ENCODE measurements around the gene PAX7.

PAX7 gene

GRCh38 chr1:18667333-18667732 is 36.7 kb downstream of the PAX7 start:
- WGBS (ENCODE audit: extremely low coverage, insufficient coverage, low lambda C conversion rate), result no CpG with 5 or more reads among the region's 6 CpGs
- H4K5ac ChIP-seq (ENCODE audit: low read length), result no peak overlapping the region
- no peak overlapping the region for H2BK15ac ChIP-seq (replicated peaks; ENCODE audit: low read depth)
- no peak overlapping the region for H2BK120ac ChIP-seq (ENCODE audit: low read depth, low read length)
- H3K79me1 ChIP-seq (ENCODE audit: low read length), result no peaks in the 10 kb centered on the region
- no peak overlapping the region for H3K18ac ChIP-seq (ENCODE audit: low read length)
- no peak overlapping the region for H3K4me2 ChIP-seq (ENCODE audit: low read length)
- H3K9ac ChIP-seq (ENCODE audit: low read length), result no peak overlapping the region
- H4K8ac ChIP-seq (ENCODE audit: low read depth, low read length), result no peak overlapping the region
- H3K4ac ChIP-seq (ENCODE audit: low read depth, low read length), result no peak overlapping the region
- DNase-seq, result no peak
- H3K23ac ChIP-seq (ENCODE audit: low read length), result no peak overlapping the region
- H2AK5ac ChIP-seq (ENCODE audit: low read length), result no peak overlapping the region
- no peak overlapping the region for H3K27ac ChIP-seq (ENCODE audit: low read depth, low read length)
- H3K79me2 ChIP-seq (ENCODE audit: control insufficient read depth, insufficient read depth, low read length), result no peaks in the 10 kb centered on the region
- H3K27me3 ChIP-seq (ENCODE audit: insufficient read depth, low read length, poor library complexity), result no peaks in the 10 kb centered on the region
- H3K4me3 ChIP-seq (ENCODE audit: low read length), result no peak overlapping the region
- H3K4me1 ChIP-seq (ENCODE audit: control insufficient read depth, low read depth, low read length), result no peaks in the 10 kb centered on the region
- no peak overlapping the region for H2BK5ac ChIP-seq (ENCODE audit: low read length)
- no peak overlapping the region for H3K56ac ChIP-seq (ENCODE audit: low read length)
- no peaks in the 10 kb centered on the region for H3K36me3 ChIP-seq (ENCODE audit: control insufficient read depth, insufficient read depth, low read length)

GRCh38 chr1:18668046-18668445 is 37.4 kb downstream of the PAX7 start:
- no peaks in the 10 kb centered on the region for H3K27me3 ChIP-seq (ENCODE audit: insufficient read depth, low read length, poor library complexity)
- WGBS (ENCODE audit: extremely low coverage, insufficient coverage, low lambda C conversion rate), result no CpG with 5 or more reads among the region's 2 CpGs

GRCh38 chr1:18668750-18669404 is 38.2 kb downstream of the PAX7 start:
- Histone ChIP-seq H3K4ac (ENCODE audit: low read depth, low read length) (no peak overlapping the region), H3K23ac (ENCODE audit: low read length) (no peak overlapping the region), H3K4me1 (ENCODE audit: control insufficient read depth, low read depth, low read length) (no peaks in the 10 kb centered on the region), H3K79me1 (ENCODE audit: low read length) (no peaks in the 10 kb centered on the region), H3K79me2 (ENCODE audit: control insufficient read depth, insufficient read depth, low read length) (no peaks in the 10 kb centered on the region), H3K56ac (ENCODE audit: low read length) (no peak overlapping the region), H3K9ac (ENCODE audit: low read length) (no peak overlapping the region), H2BK15ac (replicated peaks; ENCODE audit: low read depth) (no peak overlapping the region), H3K27ac (ENCODE audit: low read depth, low read length) (no peak overlapping the region), H4K8ac (ENCODE audit: low read depth, low read length) (no peak overlapping the region), H4K5ac (ENCODE audit: low read length) (no peak overlapping the region), H2BK5ac (ENCODE audit: low read length) (no peak overlapping the region), H3K36me3 (ENCODE audit: control insufficient read depth, insufficient read depth, low read length) (no peaks in the 10 kb centered on the region), H3K4me2 (ENCODE audit: low read length) (no peak overlapping the region), H2BK120ac (ENCODE audit: low read depth, low read length) (no peak overlapping the region), H3K18ac (ENCODE audit: low read length) (no peak overlapping the region), H3K27me3 (ENCODE audit: insufficient read depth, low read length, poor library complexity) (no peaks in the 10 kb centered on the region), H2AK5ac (ENCODE audit: low read length) (no peak overlapping the region), H3K4me3 (ENCODE audit: low read length) (no peak overlapping the region)
- no CpG with 5 or more reads among the region's 4 CpGs for whole genome bisulfite sequencing (ENCODE audit: extremely low coverage, insufficient coverage, low lambda C conversion rate)
- no peak for DNase-seq

More at GRCh38 chr1:18668046-18668445, 37.4 kb downstream of the PAX7 start:
- no peak overlapping the region for H2BK15ac ChIP-seq (replicated peaks; ENCODE audit: low read depth)
- H3K27ac ChIP-seq (ENCODE audit: low read depth, low read length), result no peak overlapping the region
- H3K18ac ChIP-seq (ENCODE audit: low read length), result no peak overlapping the region
- H3K79me2 ChIP-seq (ENCODE audit: control insufficient read depth, insufficient read depth, low read length), result no peaks in the 10 kb centered on the region
- H3K79me1 ChIP-seq (ENCODE audit: low read length), result no peaks in the 10 kb centered on the region
- H3K4ac ChIP-seq (ENCODE audit: low read depth, low read length), result no peak overlapping the region
- no peak overlapping the region for H4K5ac ChIP-seq (ENCODE audit: low read length)
- no peaks in the 10 kb centered on the region for H3K36me3 ChIP-seq (ENCODE audit: control insufficient read depth, insufficient read depth, low read length)
- H3K9ac ChIP-seq (ENCODE audit: low read length), result no peak overlapping the region
- H3K56ac ChIP-seq (ENCODE audit: low read length), result no peak overlapping the region
- no peak overlapping the region for H3K4me2 ChIP-seq (ENCODE audit: low read length)
- no peak overlapping the region for H4K8ac ChIP-seq (ENCODE audit: low read depth, low read length)
- no peak overlapping the region for H2BK120ac ChIP-seq (ENCODE audit: low read depth, low read length)
- H3K4me3 ChIP-seq (ENCODE audit: low read length), result no peak overlapping the region
- no peak for DNase-seq
- no peaks in the 10 kb centered on the region for H3K4me1 ChIP-seq (ENCODE audit: control insufficient read depth, low read depth, low read length)
- no peak overlapping the region for H2BK5ac ChIP-seq (ENCODE audit: low read length)
- no peak overlapping the region for H2AK5ac ChIP-seq (ENCODE audit: low read length)
- H3K23ac ChIP-seq (ENCODE audit: low read length), result no peak overlapping the region

- no peaks in the 10 kb centered on the region for H3K36me3 ChIP-seq (ENCODE audit: control insufficient read depth, insufficient read depth, low read length)
- H3K56ac ChIP-seq (ENCODE audit: low read length), result no peak overlapping the region
- no CpG with 5 or more reads among the region's 13 CpGs for WGBS (ENCODE audit: extremely low coverage, insufficient coverage, low lambda C conversion rate)
- H4K8ac ChIP-seq (ENCODE audit: low read depth, low read length), result no peak overlapping the region
- H2AK5ac ChIP-seq (ENCODE audit: low read length), result no peak overlapping the region
- H3K4ac ChIP-seq (ENCODE audit: low read depth, low read length), result no peak overlapping the region
- H3K27ac ChIP-seq (ENCODE audit: low read depth, low read length), result no peak overlapping the region
- no peak overlapping the region for H3K4me3 ChIP-seq (ENCODE audit: low read length)
- no peaks in the 10 kb centered on the region for H3K4me1 ChIP-seq (ENCODE audit: control insufficient read depth, low read depth, low read length)
- H3K4me2 ChIP-seq (ENCODE audit: low read length), result no peak overlapping the region
- no peaks in the 10 kb centered on the region for H3K79me2 ChIP-seq (ENCODE audit: control insufficient read depth, insufficient read depth, low read length)
- H3K23ac ChIP-seq (ENCODE audit: low read length), result no peak overlapping the region
- H2BK120ac ChIP-seq (ENCODE audit: low read depth, low read length), result no peak overlapping the region
- no peak overlapping the region for H3K18ac ChIP-seq (ENCODE audit: low read length)
- no peak for DNase-seq
- H2BK15ac ChIP-seq (replicated peaks; ENCODE audit: low read depth), result no peak overlapping the region
- H3K27me3 ChIP-seq (ENCODE audit: insufficient read depth, low read length, poor library complexity), result no peaks in the 10 kb centered on the region
- no peak overlapping the region for H4K5ac ChIP-seq (ENCODE audit: low read length)
- H3K9ac ChIP-seq (ENCODE audit: low read length), result no peak overlapping the region
- no peaks in the 10 kb centered on the region for H3K79me1 ChIP-seq (ENCODE audit: low read length)
- H2BK5ac ChIP-seq (ENCODE audit: low read length), result no peak overlapping the region
Observed at GRCh38 chr1:18670121-18670867, 39.6 kb downstream of the PAX7 start.

- Histone ChIP-seq H3K23ac (ENCODE audit: low read length) (no peak overlapping the region), H3K4me3 (ENCODE audit: low read length) (no peak overlapping the region), H3K56ac (ENCODE audit: low read length) (no peak overlapping the region), H3K4ac (ENCODE audit: low read depth, low read length) (no peak overlapping the region), H3K27me3 (ENCODE audit: insufficient read depth, low read length, poor library complexity) (no peaks in the 10 kb centered on the region), H3K18ac (ENCODE audit: low read length) (no peak overlapping the region), H3K4me1 (ENCODE audit: control insufficient read depth, low read depth, low read length) (no peaks in the 10 kb centered on the region), H3K4me2 (ENCODE audit: low read length) (no peak overlapping the region), H3K9ac (ENCODE audit: low read length) (no peak overlapping the region), H3K36me3 (ENCODE audit: control insufficient read depth, insufficient read depth, low read length) (no peaks in the 10 kb centered on the region), H3K27ac (ENCODE audit: low read depth, low read length) (no peak overlapping the region), H2BK120ac (ENCODE audit: low read depth, low read length) (no peak overlapping the region), H4K8ac (ENCODE audit: low read depth, low read length) (no peak overlapping the region), H3K79me2 (ENCODE audit: control insufficient read depth, insufficient read depth, low read length) (no peaks in the 10 kb centered on the region), H4K5ac (ENCODE audit: low read length) (no peak overlapping the region), H3K79me1 (ENCODE audit: low read length) (no peaks in the 10 kb centered on the region), H2BK15ac (replicated peaks; ENCODE audit: low read depth) (no peak overlapping the region), H2AK5ac (ENCODE audit: low read length) (no peak overlapping the region), H2BK5ac (ENCODE audit: low read length) (no peak overlapping the region)
- WGBS (ENCODE audit: extremely low coverage, insufficient coverage, low lambda C conversion rate), result no CpG with 5 or more reads among the region's 5 CpGs
- no peak for DNase-seq
Observed at GRCh38 chr1:18670868-18671225, 40.2 kb downstream of the PAX7 start.
